ENCODE data around the gene KIF1C. TPM values are rescaled to one million over a fixed set of nuclear protein-coding genes. Genes with fewer than 3 reads are reported as not detected.
"Not testable (repeated sequence)": the region's sequence is repeated elsewhere in the genome, so short reads cannot be mapped to it uniquely, and the experiment has no call there.

The KIF1C gene
- total and polyA plus RNA-seq, 7 experiments from 2014 or later: 3.0 to 46.5 (median 18.7) TPM

GRCh38 chr17:5069724-5070123 lies 72.0 kb downstream of the KIF1C start:
- ATAC-seq: no peak
- intact Hi-C loops (cut with micrococcal nuclease): loop anchor here in 1 of 2 donors (10.0 kb wide), 1 partner anchor 515 kb away; the partner anchor contains the start of gene MYBBP1A

GRCh38 chr17:5075472-5075871 lies 77.7 kb downstream of the KIF1C start:
- POLR2A ChIA-PET; H3K27me3 ChIP-seq (ENCODE audit: control insufficient read depth in 2 of 2, insufficient read depth in 2 of 2, low read length in 2 of 2); H3K27ac Mint-ChIP-seq; H3K4me3 ChIP-seq (ENCODE audit: low read length); H3K9me3 ChIP-seq (ENCODE audit: control insufficient read depth in 2 of 3, low read length in 3 of 3); H3K9me3 Mint-ChIP-seq; H3K27ac ChIP-seq (ENCODE audit: low read depth, low read length); H3K27me3 Mint-ChIP-seq; H3K36me3 ChIP-seq (ENCODE audit: control insufficient read depth in 2 of 3, insufficient read depth in 3 of 3, low read length in 3 of 3); ATAC-seq; DNase-seq; CTCF ChIA-PET: not testable (repeated sequence)
- H3K36me3 Mint-ChIP-seq: peaks cover 0 to 19% (median 0%) of the 10 kb centered on the region in 5 donors
- H3K4me3 Mint-ChIP-seq: peak overlapping the region in 1 of 10 donors; percentile 16
- intact Hi-C loops (cut with micrococcal nuclease): loop anchor here in 1 of 2 donors (10.0 kb wide), 1 partner anchor 521 kb away; the partner anchor contains the start of gene MYBBP1A
- peaks cover 13 to 15% of the 10 kb centered on the region in 2 donors for H3K4me1 ChIP-seq (ENCODE audit: control insufficient read depth in 2 of 2, insufficient read depth in 2 of 2, low read length in 2 of 2)
- peaks cover 12 to 25% (median 24%) of the 10 kb centered on the region in 7 donors for H3K4me1 Mint-ChIP-seq

More at GRCh38 chr17:5069724-5070123, 72.0 kb downstream of the KIF1C start:
- Mint-ChIP-seq H3K27ac (no peak overlapping the region), H3K36me3 (peaks cover 0 to 7% (median 0%) of the 10 kb centered on the region in 5 donors), H3K9me3 (no peaks in the 10 kb centered on the region), H3K4me1 (peaks cover 0 to 2% (median 0%) of the 10 kb centered on the region in 7 donors), H3K27me3 (peaks cover 0 to 2% (median 0%) of the 10 kb centered on the region in 5 donors), H3K4me3 (no peak overlapping the region)
- ChIA-PET POLR2A (no interaction called here), CTCF (no interaction called here)
- H3K36me3 ChIP-seq (ENCODE audit: control insufficient read depth in 2 of 3, insufficient read depth in 3 of 3, low read length in 3 of 3): no peaks in the 10 kb centered on the region
- DNase-seq: no peak
- H3K9me3 ChIP-seq (ENCODE audit: control insufficient read depth in 2 of 3, low read length in 3 of 3): no peaks in the 10 kb centered on the region
- H3K4me3 ChIP-seq (ENCODE audit: low read length): no peak overlapping the region
- no peak overlapping the region for H3K27ac ChIP-seq (ENCODE audit: low read depth, low read length)
- H3K27me3 ChIP-seq (ENCODE audit: control insufficient read depth in 2 of 2, insufficient read depth in 2 of 2, low read length in 2 of 2): no peaks in the 10 kb centered on the region
- no peaks in the 10 kb centered on the region for H3K4me1 ChIP-seq (ENCODE audit: control insufficient read depth in 2 of 2, insufficient read depth in 2 of 2, low read length in 2 of 2)

- H3K27ac ChIP-seq (ENCODE audit: low read depth, low read length); H3K27me3 Mint-ChIP-seq; DNase-seq; H3K4me3 ChIP-seq (ENCODE audit: low read length); ATAC-seq; CTCF ChIA-PET; H3K9me3 ChIP-seq (ENCODE audit: control insufficient read depth in 2 of 3, low read length in 3 of 3); H3K36me3 ChIP-seq (ENCODE audit: control insufficient read depth in 2 of 3, insufficient read depth in 3 of 3, low read length in 3 of 3); H3K27me3 ChIP-seq (ENCODE audit: control insufficient read depth in 2 of 2, insufficient read depth in 2 of 2, low read length in 2 of 2): not testable (repeated sequence)
- H3K9me3 Mint-ChIP-seq: peaks cover 0 to 11% (median 0%) of the 10 kb centered on the region in 11 donors
- intact Hi-C loops (cut with micrococcal nuclease): loop anchor here in 1 of 2 donors (10.0 kb wide), 1 partner anchor 522 kb away; the partner anchor contains the start of gene MYBBP1A
- POLR2A ChIA-PET: interaction anchor here (0.7 to 1.3 kb wide), 3 partner anchors 33 to 105 kb away, joined by 3 to 4 read pairs (median 4); no protein-coding TSS in a partner anchor
- peaks cover 13 to 15% of the 10 kb centered on the region in 2 donors for H3K4me1 ChIP-seq (ENCODE audit: control insufficient read depth in 2 of 2, insufficient read depth in 2 of 2, low read length in 2 of 2)
- H3K4me3 Mint-ChIP-seq: peak overlapping the region; percentile 89 to 98 (median 95)
- peaks cover 12 to 35% (median 33%) of the 10 kb centered on the region in 7 donors for H3K4me1 Mint-ChIP-seq
- peak overlapping the region in 7 of 9 donors; percentile 87 to 96 (median 94) for H3K27ac Mint-ChIP-seq
- peaks cover 0 to 27% (median 7%) of the 10 kb centered on the region in 5 donors for H3K36me3 Mint-ChIP-seq
These were observed 79.5 kb downstream of the KIF1C start for GRCh38 chr17:5077275-5077674.

GRCh38 chr17:5077781-5078105 lies 80.0 kb downstream of the KIF1C start:
- Mint-ChIP-seq H3K36me3 (peaks cover 2 to 29% (median 11%) of the 10 kb centered on the region in 5 donors), H3K27ac (peak overlapping the region; percentile 87 to 96 (median 94)), H3K9me3 (peaks cover 0 to 13% (median under 1%) of the 10 kb centered on the region in 11 donors), H3K4me3 (peak overlapping the region; percentile 89 to 98 (median 95)), H3K4me1 (peaks cover 12 to 37% (median 35%) of the 10 kb centered on the region in 7 donors), H3K27me3 (peaks cover 0 to 2% (median 0%) of the 10 kb centered on the region in 5 donors)
- Histone ChIP-seq H3K9me3 (ENCODE audit: control insufficient read depth in 2 of 3, low read length in 3 of 3) (no peaks in the 10 kb centered on the region), H3K4me1 (ENCODE audit: control insufficient read depth in 2 of 2, insufficient read depth in 2 of 2, low read length in 2 of 2) (peaks cover 13 to 15% of the 10 kb centered on the region in 2 donors), H3K27ac (ENCODE audit: low read depth, low read length) (peak overlapping the region; percentile 81), H3K4me3 (ENCODE audit: low read length) (peak overlapping the region; percentile 81), H3K27me3 (ENCODE audit: control insufficient read depth in 2 of 2, insufficient read depth in 2 of 2, low read length in 2 of 2) (no peaks in the 10 kb centered on the region), H3K36me3 (ENCODE audit: control insufficient read depth in 2 of 3, insufficient read depth in 3 of 3, low read length in 3 of 3) (peaks cover 0 to 12% (median 0%) of the 10 kb centered on the region in 3 experiments)
- ChIA-PET CTCF (interaction anchor here (0.6 kb wide), 1 partner anchor 307 kb away, joined by 6 read pairs; no protein-coding TSS in a partner anchor), POLR2A (interaction anchor here (1.1 to 1.7 kb wide), 4 partner anchors 47 to 129 kb away, joined by 4 to 6 read pairs (median 5); partner anchors contain the start of genes CAMTA2 and PFN1)
- DNase-seq (no peak), ATAC-seq (no peak)
- intact Hi-C loops (cut with micrococcal nuclease): loop anchor here (1.0 to 10.0 kb wide), 4 partner anchors 25 to 523 kb away; partner anchors contain the start of genes MYBBP1A (in 1 of the 2), ZNF232 (in 1 of the 2) and ZNF594 (in 1 of the 2)

Small RNA genes within 50 kb of the gene (microRNA-seq; reads per million reads assigned to microRNA genes)
- gene MIR6864 (ENCODE audit: borderline microRNAs expressed) (not detected), gene MIR6865 (ENCODE audit: borderline microRNAs expressed) (not detected)

Other genes starting within 250 kb of the KIF1C start
- not detected for gene TM4SF5, start 226.1 kb upstream of the KIF1C start, total RNA-seq
- gene TM4SF5, start 226.1 kb upstream of the KIF1C start, polyA plus RNA-seq: not detected
- gene VMO1, start 211.6 kb upstream of the KIF1C start, total RNA-seq: 1 to 10 TPM in 1 of 5 experiments, under 1 TPM in 1, not detected in 3; 0.66 to 3.0 TPM
- not detected for gene VMO1, start 211.6 kb upstream of the KIF1C start, polyA plus RNA-seq
- gene GLTPD2, start 209.0 kb upstream of the KIF1C start, total RNA-seq: under 1 TPM in 1 of 5 experiments, not detected in 4; 0.39 TPM
- under 1 TPM in 1 of 2 donors, not detected in 1; 0.39 TPM for gene GLTPD2, start 209.0 kb upstream of the KIF1C start, polyA plus RNA-seq
- 100 to 1,000 TPM in 1 of 5 experiments, 10 to 100 TPM in 4; 42.3 to 133 (median 44.0) TPM for gene PSMB6, start 201.8 kb upstream of the KIF1C start, total RNA-seq
- gene PSMB6, start 201.8 kb upstream of the KIF1C start, polyA plus RNA-seq: 100 to 1,000 TPM; 215 to 273 TPM
- 10 to 100 TPM; 22.9 to 42.7 (median 26.8) TPM for gene PLD2, start 190.8 kb upstream of the KIF1C start, total RNA-seq
- 1 to 10 TPM; 1.5 to 2.2 TPM for gene PLD2, start 190.8 kb upstream of the KIF1C start, polyA plus RNA-seq
- gene MINK1, start 164.6 kb upstream of the KIF1C start, total RNA-seq: 100 to 1,000 TPM in 4 of 5 experiments, 10 to 100 TPM in 1; 88.8 to 142 (median 125) TPM
- 10 to 100 TPM in 1 of 2 donors, 1 to 10 TPM in 1; 8.3 to 20.4 TPM for gene MINK1, start 164.6 kb upstream of the KIF1C start, polyA plus RNA-seq
- gene C17orf107, start 98.4 kb upstream of the KIF1C start, total RNA-seq: 10 to 100 TPM in 2 of 5 experiments, 1 to 10 TPM in 2, under 1 TPM in 1; 0.82 to 37.2 (median 5.9) TPM
- gene C17orf107, start 98.4 kb upstream of the KIF1C start, polyA plus RNA-seq: 1 to 10 TPM in 1 of 2 donors, under 1 TPM in 1; 0.95 to 1.1 TPM
- gene CHRNE, start 94.9 kb upstream of the KIF1C start, total RNA-seq: 1 to 10 TPM in 3 of 5 experiments, under 1 TPM in 2; 0.34 to 6.5 (median 1.0) TPM
- gene CHRNE, start 94.9 kb upstream of the KIF1C start, polyA plus RNA-seq: under 1 TPM in 1 of 2 donors, not detected in 1; 0.24 TPM
- 1 to 10 TPM in 1 of 5 experiments, not detected in 4; 1.6 TPM for gene GP1BA, start 65.7 kb upstream of the KIF1C start, total RNA-seq
- gene GP1BA, start 65.7 kb upstream of the KIF1C start, polyA plus RNA-seq: not detected
- gene SLC25A11, start 57.9 kb upstream of the KIF1C start, total RNA-seq: 10 to 100 TPM; 27.0 to 82.6 (median 44.1) TPM
- gene SLC25A11, start 57.9 kb upstream of the KIF1C start, polyA plus RNA-seq: 10 to 100 TPM; 57.8 to 86.8 TPM
- gene RNF167, start 57.7 kb upstream of the KIF1C start, total RNA-seq: 100 to 1,000 TPM in 4 of 5 experiments, 10 to 100 TPM in 1; 97.3 to 248 (median 148) TPM
- 10 to 100 TPM; 25.3 to 28.0 TPM for gene RNF167, start 57.7 kb upstream of the KIF1C start, polyA plus RNA-seq
- 1,000 to 10,000 TPM in 1 of 5 experiments, 100 to 1,000 TPM in 4; 430 to 2,132 (median 445) TPM for gene PFN1, start 49.4 kb upstream of the KIF1C start, total RNA-seq
- 1,000 to 10,000 TPM; 1,617 to 1,727 TPM for gene PFN1, start 49.4 kb upstream of the KIF1C start, polyA plus RNA-seq
- gene ENO3, start 46.8 kb upstream of the KIF1C start, total RNA-seq: 10 to 100 TPM; 21.5 to 56.3 (median 31.8) TPM
- 1 to 10 TPM in 1 of 2 donors, under 1 TPM in 1; 0.87 to 1.8 TPM for gene ENO3, start 46.8 kb upstream of the KIF1C start, polyA plus RNA-seq
- gene SPAG7, start 30.1 kb upstream of the KIF1C start, total RNA-seq: 10 to 100 TPM; 41.6 to 59.6 (median 42.6) TPM
- gene SPAG7, start 30.1 kb upstream of the KIF1C start, polyA plus RNA-seq: 100 to 1,000 TPM in 1 of 2 donors, 10 to 100 TPM in 1; 96.9 to 119 TPM
- 10 to 100 TPM; 55.2 to 90.0 (median 64.1) TPM for gene CAMTA2, start 10.3 kb upstream of the KIF1C start, total RNA-seq
- gene CAMTA2, start 10.3 kb upstream of the KIF1C start, polyA plus RNA-seq: 10 to 100 TPM in 1 of 2 donors, 1 to 10 TPM in 1; 9.7 to 20.5 TPM
- under 1 TPM in 4 of 5 experiments, not detected in 1; 0.38 to 0.42 (median 0.41) TPM for gene INCA1, start 428 bp upstream of the KIF1C start, total RNA-seq
- gene INCA1, start 428 bp upstream of the KIF1C start, polyA plus RNA-seq: not detected
- under 1 TPM in 4 of 5 experiments, not detected in 1; 0.16 to 0.44 (median 0.28) TPM for gene SLC52A1, start 37.5 kb downstream of the KIF1C start, total RNA-seq
- gene SLC52A1, start 37.5 kb downstream of the KIF1C start, polyA plus RNA-seq: under 1 TPM in 1 of 2 donors, not detected in 1; 0.14 TPM
- gene ZFP3, start 80.5 kb downstream of the KIF1C start, total RNA-seq: 10 to 100 TPM in 2 of 5 experiments, 1 to 10 TPM in 3; 3.5 to 14.8 (median 5.7) TPM
- 1 to 10 TPM; 1.4 to 1.6 TPM for gene ZFP3, start 80.5 kb downstream of the KIF1C start, polyA plus RNA-seq
- 10 to 100 TPM in 3 of 5 experiments, 1 to 10 TPM in 2; 5.1 to 20.3 (median 11.2) TPM for gene ZNF232, start 113.9 kb downstream of the KIF1C start, total RNA-seq
- 10 to 100 TPM in 1 of 2 donors, 1 to 10 TPM in 1; 9.1 to 13.6 TPM for gene ZNF232, start 113.9 kb downstream of the KIF1C start, polyA plus RNA-seq
- under 1 TPM in 4 of 5 experiments, not detected in 1; 0.05 to 0.19 (median 0.13) TPM for gene USP6, start 118.1 kb downstream of the KIF1C start, total RNA-seq
- gene USP6, start 118.1 kb downstream of the KIF1C start, polyA plus RNA-seq: under 1 TPM in 1 of 2 donors, not detected in 1; 0.06 TPM
- gene ZNF594, start 193.9 kb downstream of the KIF1C start, total RNA-seq: 10 to 100 TPM in 3 of 5 experiments, 1 to 10 TPM in 2; 4.8 to 35.7 (median 11.6) TPM
- gene ZNF594, start 193.9 kb downstream of the KIF1C start, polyA plus RNA-seq: 1 to 10 TPM; 2.6 to 4.4 TPM
- gene SCIMP, start 236.9 kb downstream of the KIF1C start, total RNA-seq: 10 to 100 TPM in 1 of 5 experiments, 1 to 10 TPM in 3, not detected in 1; 1.4 to 24.8 (median 1.6) TPM
- under 1 TPM; 0.33 to 0.35 TPM for gene SCIMP, start 236.9 kb downstream of the KIF1C start, polyA plus RNA-seq